ENCODE data around the gene PAQR5.

Gene PAQR5

DNA sequence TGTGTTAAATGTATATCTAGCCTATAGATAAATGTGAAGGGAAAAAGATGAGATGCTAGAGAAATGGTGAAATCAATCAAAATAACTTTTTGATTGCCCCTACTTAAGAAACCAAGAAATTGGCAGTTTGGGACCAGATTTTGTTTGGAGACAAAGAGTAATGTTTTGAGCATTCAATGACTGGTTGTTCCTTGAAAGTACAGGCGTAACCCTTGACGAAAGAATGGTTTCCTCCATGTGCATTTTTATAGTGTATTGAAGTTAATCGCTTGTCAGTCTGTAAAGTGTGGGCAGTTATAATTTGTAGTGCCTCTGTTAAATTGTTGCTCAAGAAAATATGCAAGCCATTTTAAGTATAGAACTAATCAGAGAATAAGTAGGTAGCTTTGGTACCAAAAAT lies 116.7 kb downstream of the PAQR5 start:
- no peak for TF ChIP-seq CTCF (IDR thresholded peaks at IDR 0.05; ENCODE audit: unreplicated experiment in 3 of 3)
- peaks cover 19% of the 10 kb centered on the region for H3K4me1 Mint-ChIP-seq
- H3K27ac Mint-ChIP-seq: peak overlapping the region; percentile 6 to 85 (median 68)
- H3K4me3 Mint-ChIP-seq: peak overlapping the region; percentile 84 to 89 (median 89)
- H3K27me3 Mint-ChIP-seq (ENCODE audit: low read depth): peaks cover 4% of the 10 kb centered on the region
- H3K36me3 Mint-ChIP-seq (ENCODE audit: low read depth): peaks cover 20% of the 10 kb centered on the region
- H3K9me3 Mint-ChIP-seq: no peaks in the 10 kb centered on the region

DNA sequence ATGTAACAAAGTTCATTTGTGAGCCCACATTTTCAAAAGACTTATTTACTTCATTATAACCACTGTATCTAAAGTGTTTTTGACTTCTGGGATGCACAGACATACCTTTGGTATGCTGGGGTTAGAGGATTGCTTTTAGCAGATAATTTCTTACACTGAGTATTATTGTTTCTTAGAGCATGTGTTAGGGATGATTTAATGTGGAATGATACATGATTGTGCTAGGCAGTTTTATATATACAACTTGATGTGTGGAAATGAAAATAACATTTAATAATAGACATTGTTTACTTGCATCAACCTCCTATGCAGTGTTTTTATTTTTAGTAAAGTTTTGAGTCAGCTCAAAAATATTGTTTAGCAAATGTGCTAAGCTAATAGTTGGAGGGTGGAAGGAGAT lies 118.9 kb downstream of the PAQR5 start:
- peaks cover 19% of the 10 kb centered on the region for H3K4me1 Mint-ChIP-seq
- H3K27me3 Mint-ChIP-seq (ENCODE audit: low read depth): peaks cover 4% of the 10 kb centered on the region
- no peaks in the 10 kb centered on the region for H3K9me3 Mint-ChIP-seq
- TF ChIP-seq CTCF (IDR thresholded peaks at IDR 0.05; ENCODE audit: unreplicated experiment in 3 of 3): no peak
- peak overlapping the region in 1 of 3 experiments; percentile 16 for H3K4me3 Mint-ChIP-seq
- H3K36me3 Mint-ChIP-seq (ENCODE audit: low read depth): peaks cover 34% of the 10 kb centered on the region
- H3K27ac Mint-ChIP-seq: no peak overlapping the region

- Mint-ChIP-seq H3K27me3 (ENCODE audit: low read depth) (no peaks in the 10 kb centered on the region), H3K27ac (no peak overlapping the region), H3K9me3 (no peaks in the 10 kb centered on the region), H3K4me1 (no peaks in the 10 kb centered on the region), H3K36me3 (ENCODE audit: low read depth) (peaks cover 56% of the 10 kb centered on the region), H3K4me3 (no peak overlapping the region)
- no peak for TF ChIP-seq CTCF (IDR thresholded peaks at IDR 0.05; ENCODE audit: unreplicated experiment in 3 of 3)
Observed at GRCh38 chr15:69421498-69421897, 122.8 kb downstream of the PAQR5 start.

DNA sequence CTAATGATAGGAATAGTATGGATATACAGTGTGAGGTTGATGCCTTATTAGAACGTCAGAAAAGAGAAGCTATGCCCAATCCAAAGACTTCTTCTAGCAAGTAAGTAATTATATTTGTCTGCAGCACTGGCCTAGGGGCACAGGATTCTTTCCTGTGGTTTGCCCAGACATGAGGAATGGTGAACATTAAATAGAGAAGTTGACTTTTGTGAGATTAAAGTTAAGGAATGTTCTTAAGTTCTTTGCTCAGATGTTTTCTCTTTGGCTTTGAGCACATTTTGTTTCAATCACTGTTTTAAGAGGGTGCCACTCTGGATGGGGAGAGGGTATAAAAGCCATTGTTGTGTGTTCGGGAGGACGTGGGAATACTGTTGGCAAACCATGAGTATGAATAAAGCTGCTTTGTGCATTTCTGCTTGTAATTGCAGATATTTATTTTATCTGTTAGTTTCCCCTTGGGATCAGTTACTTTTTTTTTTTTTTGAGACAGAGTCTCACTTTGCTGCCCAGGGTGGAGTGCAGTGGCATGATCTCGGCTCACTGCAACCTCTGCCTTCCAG lies 123.7 kb downstream of the PAQR5 start:
- Mint-ChIP-seq H3K27me3 (ENCODE audit: low read depth) (no peaks in the 10 kb centered on the region), H3K4me1 (no peaks in the 10 kb centered on the region), H3K9me3 (no peaks in the 10 kb centered on the region), H3K27ac (no peak overlapping the region), H3K4me3 (no peak overlapping the region), H3K36me3 (ENCODE audit: low read depth) (peaks cover 59% of the 10 kb centered on the region)
- no peak for TF ChIP-seq CTCF (IDR thresholded peaks at IDR 0.05; ENCODE audit: unreplicated experiment in 3 of 3)

DNA sequence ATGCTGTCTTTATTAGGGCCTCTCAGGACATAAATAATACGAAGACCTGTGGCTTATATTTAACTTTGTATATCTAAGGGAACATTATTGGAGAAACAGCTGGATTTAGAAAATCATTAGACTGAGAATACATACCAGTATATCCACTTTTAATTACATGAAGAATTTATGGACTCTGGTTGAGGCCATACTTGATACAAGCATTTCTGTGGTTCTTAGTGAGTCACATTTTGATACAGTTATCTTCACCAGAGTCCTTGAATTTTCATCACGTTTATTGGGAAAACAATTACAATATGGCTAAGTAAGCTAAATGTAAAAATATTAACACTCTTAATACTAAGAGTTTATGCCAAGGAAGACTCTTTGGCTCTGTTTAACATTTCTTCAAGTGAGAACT lies 125.3 kb downstream of the PAQR5 start:
- Mint-ChIP-seq H3K9me3 (no peaks in the 10 kb centered on the region), H3K27me3 (ENCODE audit: low read depth) (no peaks in the 10 kb centered on the region), H3K4me1 (no peaks in the 10 kb centered on the region), H3K27ac (no peak overlapping the region), H3K36me3 (ENCODE audit: low read depth) (peaks cover 58% of the 10 kb centered on the region), H3K4me3 (no peak overlapping the region)
- TF ChIP-seq CTCF (IDR thresholded peaks at IDR 0.05; ENCODE audit: unreplicated experiment in 3 of 3): no peak

- Mint-ChIP-seq H3K27ac (no peak overlapping the region), H3K4me3 (no peak overlapping the region), H3K4me1 (no peaks in the 10 kb centered on the region), H3K9me3 (no peaks in the 10 kb centered on the region), H3K36me3 (ENCODE audit: low read depth) (peaks cover 51% of the 10 kb centered on the region), H3K27me3 (ENCODE audit: low read depth) (no peaks in the 10 kb centered on the region)
- TF ChIP-seq CTCF (IDR thresholded peaks at IDR 0.05; ENCODE audit: unreplicated experiment in 3 of 3): no peak
Observed at GRCh38 chr15:69424748-69425413, 126.2 kb downstream of the PAQR5 start.
